G401.6 (cell line): ENCODE results near the gene ITIH5.
"Not testable (repeated sequence)": the region's sequence is repeated elsewhere in the genome, so short reads cannot be mapped to it uniquely, and the experiment has no call there.

ENCODE experiments used
- FAIRE-seq: peaks from 2 replicates; lab custom pipeline; 2012; peaks lifted over from hg19 to GRCh38; lab: Jason Lieb, UNC

ITIH5 gene

DNA sequence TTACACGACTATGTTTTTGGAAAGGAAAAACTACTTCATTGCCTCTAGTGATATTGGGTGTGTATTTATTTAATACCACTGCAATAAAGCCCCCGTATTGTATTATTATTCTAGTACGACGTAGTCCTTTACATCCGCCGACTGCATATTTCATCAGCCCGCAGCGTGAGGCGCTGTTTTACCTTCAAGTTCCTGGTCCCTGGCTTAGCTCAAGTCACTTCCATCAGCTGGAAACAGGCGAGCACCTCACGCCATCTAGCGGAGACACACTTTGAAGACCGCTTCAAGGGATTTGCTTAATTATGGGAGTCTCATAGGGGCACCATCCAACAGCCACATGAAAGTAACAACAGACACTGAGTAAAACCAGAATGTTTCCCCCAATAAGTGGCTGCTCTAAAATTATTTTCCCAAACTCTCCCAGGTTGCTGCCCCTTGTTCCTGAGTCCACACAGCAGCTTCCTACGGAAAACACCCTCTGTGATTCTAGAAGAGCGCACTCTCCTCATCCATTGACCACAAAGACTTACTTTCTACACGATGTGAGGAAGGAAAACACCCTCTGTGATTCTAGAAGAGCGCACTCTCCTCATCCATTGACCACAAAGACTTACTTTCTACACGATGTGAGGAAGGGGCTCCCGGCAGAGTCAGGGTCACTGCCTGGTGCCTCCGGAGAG is 20.6 kb upstream of the ITIH5 start:
- FAIRE-seq, result peak; percentile 89

DNA sequence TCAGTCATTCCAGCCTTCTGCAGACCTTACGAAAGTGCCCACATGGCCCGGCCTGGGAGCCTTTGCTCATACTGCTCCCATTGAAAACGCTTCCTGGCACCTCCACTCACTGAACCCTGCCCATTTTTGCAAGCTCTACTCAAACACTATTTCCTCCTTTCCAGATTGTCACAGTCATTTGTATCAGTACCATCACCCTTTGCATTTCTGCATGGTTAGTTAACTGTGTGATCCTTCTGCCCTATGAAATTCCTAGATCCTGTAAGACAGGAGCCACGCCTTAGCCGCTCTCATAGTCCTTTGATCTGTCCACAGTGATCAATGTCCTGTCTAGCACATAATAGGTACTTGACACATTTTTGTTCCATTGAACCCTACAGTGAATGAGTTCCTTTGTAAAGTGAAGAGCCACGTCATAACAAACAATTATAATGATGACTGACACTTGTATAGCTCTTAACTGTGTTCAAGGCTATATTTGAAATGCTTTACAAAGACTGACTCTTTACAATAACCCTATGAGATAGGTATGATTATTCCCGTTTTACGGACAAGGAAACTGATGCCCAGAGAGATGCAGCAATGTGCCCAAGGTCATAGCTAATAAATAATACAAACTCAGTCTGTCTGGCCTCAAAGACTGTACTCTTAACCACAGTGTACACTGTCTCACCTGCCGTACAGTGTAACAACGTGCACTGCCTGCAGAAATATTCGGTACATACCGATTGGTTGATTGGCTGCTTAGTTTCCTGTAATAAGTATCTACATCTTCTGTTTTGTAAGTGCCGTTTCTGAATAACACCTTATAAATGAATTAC is 19.8 kb upstream of the ITIH5 start:
- no peak for FAIRE-seq

DNA sequence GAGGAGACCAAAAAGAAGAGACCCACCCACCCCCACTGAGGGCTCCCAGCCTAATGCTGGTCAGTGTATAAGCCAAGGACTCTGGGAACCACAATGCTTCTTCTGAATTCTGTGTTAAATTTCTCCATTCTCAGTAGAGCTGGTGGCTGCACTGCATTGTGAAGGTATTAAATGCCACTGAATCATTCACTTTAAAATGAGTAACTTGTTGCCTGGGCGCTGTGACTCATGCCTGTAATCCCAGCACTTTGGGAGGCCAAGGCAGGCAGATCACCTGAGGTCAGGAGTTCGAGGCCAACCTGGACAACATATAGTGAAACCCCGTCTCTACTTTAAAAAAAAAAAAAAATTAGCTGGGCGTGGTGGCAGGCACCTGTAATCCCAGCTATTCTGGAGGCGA is 13.3 kb upstream of the ITIH5 start:
- FAIRE-seq, result not testable (repeated sequence)

DNA sequence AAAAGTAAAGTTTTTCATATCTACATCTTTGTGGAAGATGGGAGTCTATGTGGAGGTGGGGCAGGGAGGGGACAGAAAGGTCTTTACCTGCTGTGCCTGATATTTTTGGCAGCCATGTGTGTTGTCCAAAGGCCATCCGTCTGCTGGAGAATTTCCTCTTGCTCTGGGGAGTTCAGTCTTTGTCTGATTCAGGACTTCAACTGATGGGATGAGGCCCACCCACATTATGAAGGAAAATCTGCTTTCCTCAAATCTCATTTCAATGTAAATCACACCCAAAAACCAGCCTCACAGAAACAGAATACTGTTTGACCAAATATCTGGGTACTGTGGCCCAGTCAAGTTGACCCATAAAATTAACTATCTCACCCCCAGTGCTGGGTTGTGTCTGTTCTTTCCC is 12.5 kb upstream of the ITIH5 start:
- FAIRE-seq, result no peak

DNA sequence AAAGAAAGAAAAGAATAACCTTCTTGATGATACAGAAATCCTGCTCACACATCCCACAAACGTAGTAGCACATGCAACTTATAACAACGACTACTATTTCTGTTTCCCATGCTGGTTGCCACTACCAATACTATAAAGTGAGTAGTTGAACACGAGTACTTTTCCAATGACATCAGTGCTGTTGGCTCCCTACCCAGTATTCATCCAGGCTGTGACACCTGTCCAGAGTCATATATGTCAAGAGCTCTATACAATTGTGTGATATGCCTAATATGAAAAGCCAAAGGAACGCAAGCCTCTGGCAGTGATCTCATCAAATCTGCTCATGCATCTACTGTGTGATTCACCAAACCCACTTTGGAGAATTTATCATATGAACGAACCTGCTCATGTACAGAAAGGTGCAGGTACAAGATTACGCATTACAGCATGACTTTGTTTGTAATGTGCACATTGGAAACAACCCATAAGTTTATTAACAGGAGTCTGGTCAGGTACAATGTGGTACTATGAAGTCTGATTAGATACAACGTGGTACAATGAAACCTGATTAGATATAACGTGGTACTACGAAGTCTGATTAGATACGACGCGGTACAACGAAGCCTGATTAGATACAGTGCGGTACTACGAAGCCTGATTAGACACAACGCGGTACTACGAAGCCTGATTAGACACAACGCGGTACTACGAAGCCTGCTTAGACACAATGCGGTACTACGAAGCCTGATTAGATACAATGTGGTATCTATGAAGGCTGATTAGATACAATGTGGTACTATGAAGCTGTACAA is 5.8 kb upstream of the ITIH5 start:
- no peak for FAIRE-seq

DNA sequence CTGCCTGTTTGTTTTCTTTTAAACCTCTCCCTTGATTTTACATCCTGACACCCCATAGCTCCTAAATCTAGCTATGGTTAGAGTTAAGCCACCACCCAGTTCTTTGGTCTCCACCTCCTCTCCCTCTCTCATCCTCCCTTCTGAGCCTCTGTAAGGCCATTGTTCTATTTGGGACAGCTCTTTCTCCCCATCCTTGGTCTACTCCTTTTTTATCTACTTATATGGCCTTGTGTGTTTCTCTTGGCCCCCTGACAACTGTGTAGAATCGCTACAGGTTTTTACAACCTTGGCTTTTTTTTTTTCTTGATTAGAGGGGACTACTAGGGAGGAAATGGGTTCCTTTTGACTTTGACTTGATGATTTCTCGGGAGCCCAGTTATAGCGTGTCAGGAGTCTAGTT is 3.4 kb upstream of the ITIH5 start:
- FAIRE-seq, result no peak

DNA sequence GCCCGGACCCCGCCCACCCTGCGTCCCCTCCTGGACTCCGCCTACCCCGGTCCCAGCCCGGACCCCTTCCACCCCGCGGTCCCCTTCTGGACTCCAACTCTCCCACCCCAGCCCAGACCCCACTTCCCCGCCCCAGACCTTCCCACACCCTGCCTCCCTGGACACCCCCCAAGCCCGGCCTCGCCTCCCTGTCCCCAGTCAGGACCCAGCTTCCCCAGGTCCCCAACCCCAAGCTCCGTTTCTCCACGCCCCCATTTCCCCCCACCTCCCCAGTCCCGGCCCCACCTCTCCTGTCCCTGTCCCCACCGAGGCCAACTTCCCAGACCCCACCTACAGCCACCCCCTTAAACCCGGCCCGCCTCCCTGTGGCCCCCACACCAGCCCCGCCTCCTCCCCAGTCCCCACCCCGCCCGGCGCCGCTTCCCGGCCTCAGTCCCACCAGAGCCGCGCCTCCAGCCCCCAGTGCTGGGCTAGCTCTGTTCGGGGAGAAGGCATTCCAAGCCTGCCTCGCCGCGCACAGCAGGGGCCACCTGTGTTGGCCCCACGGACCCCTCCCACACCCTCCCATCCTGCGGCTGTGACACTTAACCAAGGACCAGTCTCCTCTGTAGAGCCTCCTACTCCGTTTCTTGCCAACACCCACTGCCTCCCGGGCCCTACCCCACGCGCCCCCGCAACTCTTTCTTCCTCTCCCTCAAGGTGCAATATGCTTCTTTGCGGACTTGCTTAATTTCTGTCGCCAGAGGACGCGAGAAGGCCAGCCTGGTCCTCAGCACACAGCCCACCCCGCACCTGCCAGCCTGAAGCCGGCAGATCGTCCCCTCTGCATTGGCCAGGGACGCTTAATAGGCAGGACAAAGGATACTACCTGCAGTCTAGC is 736 bp upstream of the ITIH5 start:
- FAIRE-seq, result no peak

DNA sequence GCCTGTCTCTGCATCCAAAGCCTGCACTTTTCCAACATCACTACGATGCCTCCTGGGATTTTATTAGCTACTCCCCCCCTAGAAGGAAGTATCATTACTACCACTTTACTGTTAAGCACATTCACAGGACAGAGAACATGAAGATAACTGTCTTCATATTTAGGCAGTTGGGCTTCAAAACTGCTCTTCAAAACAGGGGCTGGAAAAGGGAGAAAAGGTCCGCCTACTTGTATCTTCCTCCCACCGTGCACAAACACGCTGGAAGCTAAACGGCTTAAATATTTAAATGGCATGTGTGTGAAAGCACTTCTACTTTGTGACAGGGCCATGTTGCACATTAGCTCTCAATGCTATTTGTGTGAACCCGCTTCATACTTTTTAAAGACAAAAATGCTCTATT is 999 bp downstream of the ITIH5 start:
- no peak for FAIRE-seq

DNA sequence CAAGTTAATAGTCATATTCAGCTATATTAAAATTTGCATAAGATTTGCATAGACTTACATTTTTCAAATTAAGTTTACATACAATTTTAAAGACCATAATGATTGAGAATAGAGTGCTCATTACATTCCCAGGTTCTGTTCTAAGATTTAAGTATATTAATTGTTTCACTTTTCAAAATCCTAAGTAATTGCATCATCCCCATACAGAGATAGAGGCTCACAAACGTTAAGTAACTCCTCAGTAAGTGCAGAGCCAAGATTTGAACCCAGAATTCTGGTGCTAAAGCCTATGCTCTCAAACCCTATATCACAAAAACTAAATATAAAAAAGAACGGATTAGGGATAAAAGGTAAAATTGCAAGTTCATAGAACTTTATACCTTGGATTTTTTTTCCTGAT is 2.1 kb downstream of the ITIH5 start:
- FAIRE-seq, result no peak

DNA sequence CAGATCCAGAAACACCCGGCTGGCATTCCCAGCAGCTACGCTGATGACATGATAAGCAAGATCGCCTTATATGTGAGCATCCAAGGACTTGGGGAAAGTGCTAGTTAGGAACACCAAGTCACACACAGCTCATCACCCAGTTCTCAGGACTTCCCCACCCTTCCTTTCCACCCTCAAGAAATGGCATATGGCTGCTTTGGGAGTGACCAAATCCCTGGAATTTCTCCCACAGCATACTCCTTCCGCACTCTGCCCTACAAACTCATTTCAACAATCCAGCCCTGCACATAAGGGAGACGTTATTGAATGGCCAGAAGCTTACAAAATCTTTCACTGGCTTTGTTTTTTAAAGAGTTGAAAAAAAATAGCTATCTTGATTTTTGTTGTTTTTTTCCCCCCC is 4.2 kb downstream of the ITIH5 start:
- FAIRE-seq, result no peak

DNA sequence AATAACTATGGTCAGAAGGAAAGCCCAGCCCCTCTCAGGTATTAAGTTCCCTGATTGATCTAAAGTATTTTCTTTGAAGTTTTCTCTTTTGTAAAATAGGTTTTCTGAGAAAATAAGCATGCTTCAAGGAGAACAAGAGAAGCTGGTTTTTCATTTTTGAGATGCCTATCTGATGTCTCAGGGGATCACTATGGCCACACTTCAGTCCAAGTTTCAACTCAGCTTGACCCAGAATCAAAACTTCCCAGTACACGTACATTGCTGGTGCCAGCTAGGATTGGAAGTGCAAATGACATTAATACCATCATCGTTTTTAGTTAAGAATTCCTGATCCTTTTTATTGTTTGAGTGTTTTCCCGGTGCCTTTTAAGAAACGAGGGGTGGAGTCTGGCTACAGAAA is 7.2 kb downstream of the ITIH5 start:
- no peak for FAIRE-seq

DNA sequence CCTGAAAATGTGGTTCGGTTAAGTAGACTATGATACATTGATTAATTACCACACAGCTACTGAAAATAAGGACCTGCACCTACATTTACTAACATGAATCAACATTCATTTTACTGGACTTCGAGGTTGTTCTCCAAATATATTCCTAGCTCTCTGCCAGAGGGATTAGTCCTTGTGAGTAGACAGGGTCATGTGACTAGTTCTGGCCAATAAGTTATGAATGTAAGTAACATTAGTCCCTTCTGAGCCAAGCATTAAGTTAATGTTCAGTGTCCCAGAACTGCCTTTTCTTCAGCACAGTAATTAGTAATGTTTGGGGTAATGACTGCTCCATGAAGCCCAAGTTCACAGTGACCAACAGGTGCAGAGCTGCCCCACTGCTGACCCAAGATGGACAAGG is 9.2 kb downstream of the ITIH5 start:
- FAIRE-seq, result no peak

DNA sequence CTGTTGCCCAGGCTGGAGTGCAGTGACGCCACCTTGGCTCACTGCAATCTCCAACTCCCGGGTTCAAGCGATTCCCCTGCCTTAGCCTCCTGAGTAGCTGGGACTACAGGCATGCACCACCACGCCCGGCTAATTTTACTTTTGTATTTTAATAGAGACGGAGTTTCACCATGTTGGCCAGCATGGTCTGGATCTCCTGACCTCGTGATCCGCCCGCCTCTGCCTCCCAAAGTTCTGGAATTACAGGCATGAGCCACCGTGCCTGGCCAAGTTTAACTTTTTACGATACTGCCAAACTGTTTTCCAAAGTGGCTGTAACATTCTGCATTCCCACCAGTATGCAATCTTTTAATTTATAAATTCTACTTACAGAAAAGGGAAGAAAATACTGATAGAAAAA is 9.7 kb downstream of the ITIH5 start:
- not testable (repeated sequence) for FAIRE-seq

DNA sequence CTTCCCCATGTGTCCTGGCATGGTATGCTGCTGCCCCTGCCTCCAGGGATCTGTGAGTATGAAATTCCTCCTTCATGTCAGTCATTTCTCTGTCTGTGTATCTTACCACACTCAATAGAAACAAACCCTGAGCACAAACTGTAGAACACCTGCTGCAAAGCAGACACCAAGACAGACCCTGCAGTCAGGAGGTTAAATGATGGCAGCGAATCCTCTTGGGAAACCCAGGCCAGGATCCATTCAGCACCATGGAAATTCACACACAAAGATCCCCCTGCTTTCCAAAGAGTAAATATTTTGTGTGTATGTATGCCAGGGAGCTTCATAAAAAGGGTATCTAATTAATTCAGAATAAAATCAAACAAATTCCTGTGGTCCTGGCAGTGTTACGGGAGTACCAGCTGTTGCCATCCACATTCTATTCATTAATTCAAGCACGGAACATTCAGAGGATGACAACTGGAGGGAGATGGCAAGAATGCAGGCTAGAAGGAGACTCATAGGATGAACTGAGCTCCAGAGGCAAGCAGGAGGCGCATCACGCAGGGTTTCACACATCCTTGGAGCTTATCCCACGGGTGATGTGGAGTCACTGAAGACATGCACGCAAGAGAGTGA is 14.8 kb downstream of the ITIH5 start:
- no peak for FAIRE-seq

DNA sequence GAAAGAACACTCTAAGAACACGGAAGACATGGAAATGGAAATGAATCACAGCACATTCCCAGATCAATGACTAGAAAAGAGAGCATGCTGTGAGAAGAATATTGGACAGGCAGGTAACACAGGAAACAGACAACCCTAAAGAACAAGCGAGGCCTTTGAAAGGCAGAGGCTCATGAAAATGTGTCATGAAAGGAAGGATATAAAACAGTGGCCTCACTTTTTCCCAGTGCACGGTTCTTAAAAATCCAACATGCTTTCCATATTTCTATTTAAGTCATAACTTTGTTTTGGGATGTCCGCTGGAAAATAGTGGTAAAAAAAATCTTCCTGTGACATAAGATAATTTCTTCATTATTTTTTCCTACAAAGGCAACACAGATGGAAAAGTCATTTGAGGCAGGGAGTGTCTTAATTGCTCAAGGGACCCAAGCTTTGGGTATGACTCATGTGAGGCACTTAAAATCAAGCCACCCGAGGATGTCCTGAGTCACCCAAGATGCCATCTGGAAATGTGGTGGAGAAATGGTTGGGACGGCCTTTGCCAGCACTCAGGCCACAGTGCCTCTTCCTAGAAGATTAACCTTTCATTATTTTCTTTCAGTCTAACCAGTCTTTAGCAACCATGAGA is 17.0 kb downstream of the ITIH5 start:
- FAIRE-seq, result no peak

DNA sequence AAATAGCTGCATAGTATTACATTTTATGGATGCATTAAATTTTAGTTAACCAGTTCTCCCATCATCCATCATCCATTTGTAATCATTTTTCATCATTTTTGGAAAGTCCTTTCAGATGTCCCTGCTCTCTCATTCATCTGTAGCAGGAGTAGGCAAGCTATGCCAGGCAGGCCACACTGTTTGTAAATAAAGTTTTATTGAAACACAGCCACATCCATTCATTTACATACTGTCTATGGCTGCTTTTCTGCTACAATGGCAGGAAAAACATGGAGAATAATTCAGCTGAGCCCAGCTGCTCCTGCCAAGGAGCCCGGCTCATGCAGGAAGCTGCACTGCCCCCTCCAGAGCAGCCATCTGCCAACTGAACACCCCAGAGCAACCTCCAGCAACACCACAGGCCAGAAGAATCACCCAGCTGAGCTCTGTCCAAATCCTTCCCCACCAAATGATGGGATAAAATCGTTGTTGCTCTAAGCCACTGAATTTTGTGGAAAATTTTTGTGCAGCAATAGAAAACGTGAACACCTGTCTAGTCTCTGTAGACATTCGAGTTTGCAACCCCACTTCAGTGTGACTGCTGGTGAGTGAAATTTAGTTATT is 19.6 kb downstream of the ITIH5 start:
- FAIRE-seq, result no peak

DNA sequence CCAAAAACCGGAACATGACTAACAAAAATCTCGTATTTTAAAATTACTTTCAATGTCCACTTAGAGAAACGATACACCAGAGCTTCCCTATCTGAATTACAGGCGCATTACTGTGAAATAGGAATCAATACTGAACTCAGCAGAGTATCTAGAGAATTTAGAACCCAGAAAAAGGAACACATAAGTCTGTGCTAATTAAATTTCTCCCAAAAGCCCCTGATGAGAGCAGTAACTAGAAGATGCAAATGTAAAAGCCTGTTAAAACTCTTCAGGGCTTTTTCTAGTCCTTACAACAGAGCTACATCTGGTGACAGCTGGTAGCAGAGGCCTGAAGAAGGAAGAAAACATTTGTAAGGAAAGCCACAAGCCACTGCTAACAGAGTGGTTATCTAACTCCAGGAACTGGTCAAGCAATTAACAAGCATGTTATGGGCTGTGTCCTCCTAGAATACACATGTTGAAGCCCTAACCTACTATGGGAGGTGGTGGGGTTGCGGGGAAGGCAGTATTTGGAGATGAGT is 24.2 kb downstream of the ITIH5 start:
- FAIRE-seq, result no peak

DNA sequence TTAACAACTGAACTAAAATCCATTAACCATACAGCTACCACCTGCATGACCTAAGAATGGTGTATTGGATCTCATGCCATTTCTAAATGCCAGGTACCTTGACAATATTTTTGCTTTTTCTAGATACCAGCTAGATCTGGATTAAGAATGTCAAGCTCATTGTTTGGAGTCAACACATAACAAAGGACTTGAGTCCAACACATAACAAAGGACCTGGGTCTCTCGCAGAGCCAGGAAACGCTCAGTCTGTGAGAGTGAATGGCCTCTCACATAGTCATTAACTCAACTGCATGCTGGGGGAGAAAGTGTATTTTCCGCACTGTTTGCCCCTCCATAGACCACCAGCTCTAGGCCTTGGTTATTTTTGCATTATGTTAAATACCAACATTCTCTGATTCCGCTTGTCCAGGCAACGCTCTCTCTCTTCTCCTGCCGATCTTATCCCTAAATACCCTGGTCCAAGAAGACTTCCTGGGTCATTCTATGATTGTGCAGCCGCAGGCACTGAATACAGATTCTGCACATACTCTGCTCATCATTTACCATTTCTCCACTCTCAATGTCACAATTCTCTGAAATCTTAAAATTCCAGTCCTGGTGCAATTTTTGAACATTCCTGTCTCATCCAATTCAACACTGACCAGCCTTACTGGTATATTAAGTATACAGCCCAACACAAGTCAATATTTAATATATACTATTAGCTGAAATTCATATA is 31.2 kb downstream of the ITIH5 start:
- FAIRE-seq, result no peak

DNA sequence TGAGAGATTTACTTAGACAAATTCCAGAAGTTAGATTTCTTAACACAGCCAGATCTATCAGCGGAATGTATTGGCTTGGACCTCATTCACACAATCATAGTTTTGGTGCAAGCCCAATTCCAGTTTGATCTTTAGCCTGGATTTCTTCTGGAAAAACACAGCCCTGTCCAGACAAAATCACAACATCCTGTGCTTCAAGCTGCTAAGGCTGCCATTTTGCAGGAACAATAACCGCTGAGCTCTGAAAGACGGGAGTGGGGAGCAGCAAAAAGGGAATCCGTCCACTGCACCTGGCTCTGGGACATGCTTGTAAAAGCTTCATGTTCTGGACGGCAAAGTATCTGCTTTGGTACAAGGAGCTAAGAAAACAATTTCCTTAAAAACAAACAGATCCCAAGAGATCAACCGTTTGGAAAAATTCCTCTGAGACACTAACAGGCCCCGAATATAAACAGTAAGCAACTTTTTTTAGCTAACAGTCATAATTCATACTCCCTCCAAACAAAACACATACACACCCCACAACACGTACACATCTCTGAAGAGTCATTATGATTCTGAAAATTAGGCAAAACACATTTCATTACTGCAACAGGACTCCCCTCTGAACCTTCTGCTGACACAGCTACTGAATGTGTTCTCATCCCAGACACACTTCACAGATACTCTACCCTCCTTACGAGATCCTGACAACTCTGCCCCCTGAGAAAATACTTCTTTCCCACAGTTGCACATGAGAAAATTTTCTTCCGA is 32.4 kb downstream of the ITIH5 start:
- no peak for FAIRE-seq
